ENCODE data around the gene CYP2J2. TPM values are rescaled to one million over a fixed set of nuclear protein-coding genes. Genes with fewer than 3 reads are reported as not detected.
"Not testable (repeated sequence)": the region's sequence is repeated elsewhere in the genome, so short reads cannot be mapped to it uniquely, and the experiment has no call there.

The CYP2J2 gene
- polyA plus RNA-seq, 1 experiment, result 0.04 TPM

GRCh38 chr1:59928996-59929395, 2.4 kb upstream of the CYP2J2 start:
- TF ChIP-seq CTCF (IDR thresholded peaks at IDR 0.05; ENCODE audit: insufficient read depth, low read depth, low read length), result no peak
- ChIA-PET POLR2A (no interaction called here), CTCF (interaction anchor here (5.4 kb wide), 1 partner anchor 18 kb away, joined by 32 read pairs; no protein-coding TSS in a partner anchor)
- no peak for DNase-seq (ENCODE audit: low read depth)
- H3K36me3 ChIP-seq (ENCODE audit: control insufficient read depth, insufficient read depth, low read length), result no peaks in the 10 kb centered on the region
- H3K4me3 ChIP-seq (ENCODE audit: low read depth, low read length), result no peak overlapping the region
- H3K27me3 ChIP-seq (ENCODE audit: control insufficient read depth, insufficient read depth, low read length), result peaks cover 2% of the 10 kb centered on the region

DNA sequence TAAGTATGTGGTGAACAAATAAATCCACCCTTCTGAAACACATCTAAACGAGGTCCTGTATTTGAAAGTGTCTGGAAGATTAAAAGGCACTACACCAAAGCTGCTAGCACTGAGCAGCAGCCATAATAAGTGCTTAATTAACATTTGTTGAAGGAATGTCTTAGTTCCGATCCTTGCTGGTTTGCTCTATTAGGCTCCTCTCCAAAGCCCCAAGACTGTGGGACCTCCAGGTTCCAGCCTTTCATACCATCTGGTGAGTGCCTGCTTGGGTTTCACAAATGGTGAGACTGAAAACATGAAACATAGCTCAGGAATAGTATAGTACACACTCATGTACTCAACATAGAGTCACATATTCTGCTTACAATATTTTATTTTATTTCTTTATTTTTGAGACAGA, 640 bp upstream of the CYP2J2 start:
- CTCF ChIA-PET, result interaction anchor here (0.6 to 1.7 kb wide), 3 partner anchors 18 to 30 kb away, joined by 3 to 8 read pairs (median 4); no protein-coding TSS in a partner anchor
- no peaks in the 10 kb centered on the region for H3K36me3 ChIP-seq (ENCODE audit: control insufficient read depth, insufficient read depth, low read length)
- DNase-seq (ENCODE audit: low read depth), result no peak
- POLR2A ChIA-PET, result no interaction called here
- H3K27me3 ChIP-seq (ENCODE audit: control insufficient read depth, insufficient read depth, low read length), result peaks cover 4% of the 10 kb centered on the region
- TF ChIP-seq CTCF (IDR thresholded peaks at IDR 0.05; ENCODE audit: insufficient read depth, low read depth, low read length), result no peak
- no peak overlapping the region for H3K4me3 ChIP-seq (ENCODE audit: low read depth, low read length)

DNA sequence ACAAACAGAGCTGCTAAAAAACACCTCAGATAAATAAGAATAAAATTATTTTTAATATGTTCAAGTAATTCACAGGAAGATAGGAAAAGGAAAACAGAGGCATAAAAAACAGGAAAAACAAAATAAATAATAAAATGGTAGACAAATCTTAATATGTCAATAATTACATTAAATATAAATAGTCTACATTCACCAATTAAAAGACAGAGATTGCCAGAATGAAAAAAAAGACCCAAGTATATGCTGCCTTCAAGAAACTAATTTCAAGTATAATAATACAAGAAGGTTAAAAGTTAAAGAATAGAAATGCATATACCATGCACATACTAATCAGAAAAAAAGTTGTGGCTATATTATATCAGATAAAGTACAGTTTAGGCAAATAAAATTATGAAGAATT, 1.9 kb downstream of the CYP2J2 start:
- H3K27me3 ChIP-seq (ENCODE audit: control insufficient read depth, insufficient read depth, low read length), result peaks cover 4% of the 10 kb centered on the region
- CTCF ChIA-PET, result no interaction called here
- H3K36me3 ChIP-seq (ENCODE audit: control insufficient read depth, insufficient read depth, low read length), result no peaks in the 10 kb centered on the region
- no peak overlapping the region for H3K4me3 ChIP-seq (ENCODE audit: low read depth, low read length)
- POLR2A ChIA-PET, result no interaction called here
- no peak for DNase-seq (ENCODE audit: low read depth)
- TF ChIP-seq CTCF (IDR thresholded peaks at IDR 0.05; ENCODE audit: insufficient read depth, low read depth, low read length), result no peak

DNA sequence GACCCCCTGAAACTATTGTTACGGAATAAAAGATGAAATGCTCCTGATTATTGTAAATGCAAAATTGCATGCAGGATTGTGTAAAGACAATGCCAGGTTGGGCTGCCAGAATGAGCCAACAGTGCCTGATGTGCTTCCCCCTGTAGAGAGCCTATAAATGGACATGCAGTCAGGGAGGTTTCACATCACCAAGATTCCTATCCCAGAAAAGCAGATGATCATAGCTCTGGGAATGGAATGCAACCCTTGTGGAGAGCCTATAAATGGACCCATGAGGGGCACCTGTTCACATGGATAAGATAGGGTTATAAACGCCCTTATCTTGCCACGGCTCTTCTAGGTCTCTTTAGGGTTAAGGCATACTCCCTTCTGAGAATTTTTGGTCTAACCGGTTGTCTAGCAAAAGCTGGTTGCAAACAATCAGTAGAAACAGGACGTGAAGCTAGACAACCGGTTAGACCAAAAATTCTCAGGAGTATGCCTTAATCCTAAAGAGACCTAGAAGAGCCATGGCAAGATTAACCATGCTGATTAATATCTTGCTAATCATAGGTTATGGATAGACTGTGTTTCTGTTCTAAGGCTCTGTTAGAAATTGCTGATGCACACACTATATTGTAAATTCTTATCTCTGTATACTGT, 5.2 kb downstream of the CYP2J2 start:
- H3K36me3 ChIP-seq (ENCODE audit: control insufficient read depth, insufficient read depth, low read length); CTCF ChIA-PET; DNase-seq (ENCODE audit: low read depth); H3K4me3 ChIP-seq (ENCODE audit: low read depth, low read length); POLR2A ChIA-PET; H3K27me3 ChIP-seq (ENCODE audit: control insufficient read depth, insufficient read depth, low read length): not testable (repeated sequence)

GRCh38 chr1:59919746-59920145, 6.8 kb downstream of the CYP2J2 start:
- H3K36me3 ChIP-seq (ENCODE audit: control insufficient read depth, insufficient read depth, low read length), result no peaks in the 10 kb centered on the region
- no peak for DNase-seq (ENCODE audit: low read depth)
- H3K4me3 ChIP-seq (ENCODE audit: low read depth, low read length), result no peak overlapping the region
- ChIA-PET CTCF (no interaction called here), POLR2A (no interaction called here)
- TF ChIP-seq CTCF (IDR thresholded peaks at IDR 0.05; ENCODE audit: insufficient read depth, low read depth, low read length), result no peak
- H3K27me3 ChIP-seq (ENCODE audit: control insufficient read depth, insufficient read depth, low read length), result peaks cover 2% of the 10 kb centered on the region; the same call in 1 of the 2 replicates

DNA sequence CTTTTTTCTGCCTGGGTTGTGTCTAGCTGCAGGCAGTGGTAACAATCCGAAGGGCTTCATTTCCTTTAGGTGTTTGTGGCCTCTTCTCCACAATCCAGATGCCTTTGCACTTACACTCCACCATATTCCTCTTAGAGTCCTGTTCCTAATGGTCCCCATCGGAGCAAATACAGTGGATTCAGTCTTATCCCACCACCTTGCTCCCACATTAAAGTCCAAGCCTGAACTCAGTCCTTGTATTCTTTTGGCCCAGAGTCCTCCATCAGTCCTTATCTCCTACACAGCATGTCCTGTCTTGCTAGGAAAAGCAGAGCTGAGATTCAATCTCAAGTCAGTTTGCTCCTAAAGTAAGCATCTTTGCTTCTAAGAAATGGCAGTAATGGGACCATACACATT, 8.8 kb downstream of the CYP2J2 start:
- DNase-seq (ENCODE audit: low read depth), result no peak
- no peaks in the 10 kb centered on the region for H3K36me3 ChIP-seq (ENCODE audit: control insufficient read depth, insufficient read depth, low read length)
- TF ChIP-seq CTCF (IDR thresholded peaks at IDR 0.05; ENCODE audit: insufficient read depth, low read depth, low read length), result no peak
- ChIA-PET CTCF (no interaction called here), POLR2A (no interaction called here)
- H3K27me3 ChIP-seq (ENCODE audit: control insufficient read depth, insufficient read depth, low read length), result no peaks in the 10 kb centered on the region
- no peak overlapping the region for H3K4me3 ChIP-seq (ENCODE audit: low read depth, low read length)

All from BJ (cell line).